GM21447 (cell line): ENCODE results near the gene SPTLC3.

ENCODE experiments used
- ATAC-seq: cut with Tn5 transposase; IDR thresholded peaks from one replicate; pipeline ENCODE4 v1.9.1; 2021; ENCODE audit not compliant: unreplicated experiment

SPTLC3 gene

GRCh38 chr20:13028673-13029072, 19.9 kb downstream of the SPTLC3 start:
- no peak for ATAC-seq

DNA sequence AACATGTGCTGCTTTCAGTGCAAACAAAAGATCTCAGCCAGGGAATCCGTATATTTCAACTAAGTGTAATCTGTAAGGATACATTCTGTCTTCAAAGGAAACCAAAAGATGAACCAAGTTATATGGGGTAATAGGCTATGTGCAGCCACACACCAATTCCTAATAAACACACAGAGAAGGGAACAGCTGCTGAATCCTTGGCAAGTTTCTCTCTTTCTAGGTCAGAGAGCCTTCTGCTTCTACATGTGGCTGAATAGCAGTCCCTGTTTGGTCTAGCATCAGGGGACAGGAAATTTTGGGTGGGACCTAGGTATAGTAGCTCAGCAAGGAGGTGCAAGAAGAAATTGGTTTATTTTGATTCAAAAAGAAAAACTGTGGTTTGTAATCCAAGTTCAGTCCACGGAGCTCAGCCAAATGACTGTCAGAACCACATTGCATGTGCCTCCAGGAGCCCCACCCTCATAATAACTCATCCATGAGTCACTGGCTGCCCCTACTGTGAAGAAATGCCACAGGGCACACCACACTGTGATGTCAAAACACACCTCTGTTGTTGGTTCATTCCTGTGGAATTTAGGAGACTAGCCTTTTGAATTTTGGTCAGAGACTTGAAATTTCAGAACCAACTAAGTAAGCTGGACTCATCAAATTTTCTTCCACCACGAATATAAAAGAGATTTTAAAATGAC, 21.1 kb downstream of the SPTLC3 start:
- ATAC-seq: no peak

DNA sequence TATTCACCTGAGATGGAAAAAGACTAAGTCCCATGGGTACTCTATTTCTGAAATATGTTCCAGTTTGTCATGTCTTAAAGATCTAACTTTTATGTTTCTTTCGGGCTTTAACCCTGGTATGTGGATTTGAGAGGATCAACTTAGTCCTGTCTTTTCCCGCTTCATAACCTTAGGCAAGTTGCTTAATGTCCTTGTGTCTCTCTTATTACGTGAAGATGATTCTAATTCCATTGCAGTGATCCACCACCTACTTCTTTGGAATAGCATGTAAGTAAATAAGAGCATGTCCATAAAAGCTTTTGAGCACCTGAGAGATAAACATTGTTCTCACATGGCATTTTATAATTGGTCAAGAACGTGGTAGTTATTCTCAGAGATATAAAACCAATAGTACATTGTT, 23.0 kb downstream of the SPTLC3 start:
- ATAC-seq: no peak

DNA sequence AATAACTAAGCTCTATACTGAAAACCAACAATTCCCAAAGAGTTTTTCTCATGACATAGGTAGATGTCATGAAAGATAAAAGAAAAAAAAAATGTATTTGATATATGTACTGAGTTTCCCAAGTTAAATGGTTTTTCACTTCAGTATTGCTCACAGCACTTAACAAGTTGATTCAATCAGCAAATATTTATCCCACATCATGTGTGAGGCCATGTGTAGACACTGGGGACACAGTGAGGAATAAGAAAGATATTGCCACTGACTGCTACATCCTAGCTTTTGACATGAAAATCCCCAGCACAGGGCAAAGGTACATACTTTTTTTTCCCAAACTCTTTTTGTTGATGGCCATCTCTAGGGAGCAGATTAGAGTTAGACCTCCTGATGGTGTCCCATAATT, 25.3 kb downstream of the SPTLC3 start:
- no peak for ATAC-seq

DNA sequence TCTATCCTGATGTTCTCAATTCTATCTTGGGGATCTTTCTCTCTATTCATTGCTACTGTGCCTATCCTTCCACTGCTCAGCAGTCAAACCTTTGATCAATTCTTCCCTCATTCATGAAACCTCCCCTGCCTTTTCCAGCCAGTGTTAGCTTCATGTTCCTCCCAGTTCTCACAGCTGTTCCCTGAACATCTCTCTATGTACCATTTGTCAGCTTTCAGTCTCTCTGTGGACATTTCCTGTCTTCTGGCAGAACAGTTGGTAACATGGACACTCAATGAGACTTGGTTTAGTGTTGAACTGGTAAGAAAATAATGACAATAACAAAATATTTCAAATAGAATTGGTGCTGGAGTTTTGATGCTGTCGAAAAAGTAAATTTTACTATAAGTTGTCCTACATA, 26.2 kb downstream of the SPTLC3 start:
- ATAC-seq: no peak

- no peak for ATAC-seq
These were observed 26.8 kb downstream of the SPTLC3 start for GRCh38 chr20:13035399-13036152.

DNA sequence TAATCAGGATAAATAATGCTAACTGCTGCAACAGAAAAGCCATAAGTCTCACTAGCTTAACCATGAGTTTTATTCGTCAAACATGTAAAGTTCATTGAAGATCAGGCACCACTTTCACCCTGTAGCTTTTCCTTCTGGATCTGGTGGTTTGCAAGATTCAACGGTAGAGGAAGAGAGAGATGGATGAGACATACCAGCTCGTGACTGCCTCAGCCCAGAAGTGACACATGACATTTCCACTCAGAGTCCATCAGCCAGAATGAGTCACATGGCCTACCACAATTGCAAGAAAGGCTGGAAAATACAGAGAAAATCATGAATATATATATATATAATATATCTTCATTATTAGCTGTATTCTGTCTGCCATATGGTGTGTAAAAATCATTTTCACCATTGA, 29.0 kb downstream of the SPTLC3 start:
- ATAC-seq: no peak

- ATAC-seq: no peak
These were observed 33.0 kb downstream of the SPTLC3 start for GRCh38 chr20:13041574-13042457.

GRCh38 chr20:13042458-13042794, 33.7 kb downstream of the SPTLC3 start:
- ATAC-seq: no peak

- ATAC-seq: no peak
These were observed 37.6 kb downstream of the SPTLC3 start for GRCh38 chr20:13046409-13046808.

GRCh38 chr20:13054011-13054410, 45.2 kb downstream of the SPTLC3 start:
- ATAC-seq: no peak

- no peak for ATAC-seq
These were observed 50.1 kb downstream of the SPTLC3 start for GRCh38 chr20:13058666-13059389.

DNA sequence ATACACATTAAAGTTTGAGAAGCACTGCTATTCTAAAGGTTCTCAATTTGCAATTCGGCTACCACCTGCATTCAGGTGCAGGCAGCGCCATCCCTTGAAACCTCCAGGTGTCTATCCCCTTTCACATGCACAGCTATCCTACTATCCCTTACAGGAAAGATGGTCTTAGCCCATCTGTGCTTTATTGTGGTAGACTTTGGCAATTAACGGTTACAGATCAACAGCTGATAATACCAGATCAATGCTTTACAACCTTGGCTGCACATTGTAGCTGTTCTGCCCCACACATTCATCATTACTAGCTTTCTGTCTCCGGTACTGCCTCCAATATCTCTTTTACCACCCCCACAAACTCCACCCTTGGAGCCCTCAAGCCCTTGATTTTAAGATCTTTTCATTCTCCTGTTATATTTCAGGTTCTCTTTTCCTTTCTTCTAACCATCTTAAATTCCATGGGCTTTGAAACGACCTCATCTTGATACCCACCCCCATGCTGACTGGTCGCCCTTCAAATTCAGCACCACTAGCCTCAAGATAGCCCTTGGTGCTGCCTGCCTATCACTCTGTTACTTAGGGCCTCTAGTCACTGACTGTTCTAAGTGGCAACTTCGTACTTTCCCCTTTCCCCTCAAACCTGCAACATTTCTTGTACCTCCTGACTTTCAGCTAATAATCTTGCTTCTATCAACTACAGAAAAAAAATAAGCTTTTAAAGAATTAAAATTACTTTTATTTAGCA, 50.8 kb downstream of the SPTLC3 start:
- ATAC-seq: no peak

- ATAC-seq: no peak
These were observed 51.6 kb downstream of the SPTLC3 start for GRCh38 chr20:13060327-13060726.

DNA sequence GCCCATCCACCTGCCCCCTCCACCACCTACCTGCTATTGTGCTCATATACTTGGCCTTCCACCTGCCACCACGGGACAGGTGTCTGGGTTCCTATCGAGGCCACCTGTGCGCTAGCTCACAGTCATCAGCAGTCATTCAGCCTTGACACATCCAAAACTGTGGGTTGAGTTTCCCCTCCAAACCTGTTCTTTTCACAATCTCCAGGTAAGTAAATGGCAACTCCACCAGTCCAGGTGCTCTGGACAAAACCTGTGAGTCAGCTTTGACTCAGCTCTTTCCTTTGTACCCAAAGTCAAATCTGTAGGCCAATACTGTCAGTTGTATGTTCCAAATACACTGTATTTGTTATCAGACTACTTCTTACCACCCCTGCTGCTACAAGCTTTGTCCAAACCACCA, 52.6 kb downstream of the SPTLC3 start:
- ATAC-seq: no peak

- no peak for ATAC-seq
These were observed 54.0 kb downstream of the SPTLC3 start for GRCh38 chr20:13062789-13063188.

- no peak for ATAC-seq
These were observed 59.6 kb downstream of the SPTLC3 start for GRCh38 chr20:13068336-13068735.

- ATAC-seq: no peak
These were observed 73.1 kb downstream of the SPTLC3 start for GRCh38 chr20:13081877-13082276.

GRCh38 chr20:13082378-13082777, 73.6 kb downstream of the SPTLC3 start:
- ATAC-seq: no peak

- no peak for ATAC-seq
These were observed 76.5 kb downstream of the SPTLC3 start for GRCh38 chr20:13085275-13085674.
